ENCODE data around the gene CACNB1.

The CACNB1 gene

GRCh38 chr17:39151943-39152818, 45.3 kb downstream of the CACNB1 start:
- peak overlapping the region; percentile 86 for H3K4me3 ChIP-seq (ENCODE audit: low read depth, low read length)
- TF ChIP-seq, protein P1, sequence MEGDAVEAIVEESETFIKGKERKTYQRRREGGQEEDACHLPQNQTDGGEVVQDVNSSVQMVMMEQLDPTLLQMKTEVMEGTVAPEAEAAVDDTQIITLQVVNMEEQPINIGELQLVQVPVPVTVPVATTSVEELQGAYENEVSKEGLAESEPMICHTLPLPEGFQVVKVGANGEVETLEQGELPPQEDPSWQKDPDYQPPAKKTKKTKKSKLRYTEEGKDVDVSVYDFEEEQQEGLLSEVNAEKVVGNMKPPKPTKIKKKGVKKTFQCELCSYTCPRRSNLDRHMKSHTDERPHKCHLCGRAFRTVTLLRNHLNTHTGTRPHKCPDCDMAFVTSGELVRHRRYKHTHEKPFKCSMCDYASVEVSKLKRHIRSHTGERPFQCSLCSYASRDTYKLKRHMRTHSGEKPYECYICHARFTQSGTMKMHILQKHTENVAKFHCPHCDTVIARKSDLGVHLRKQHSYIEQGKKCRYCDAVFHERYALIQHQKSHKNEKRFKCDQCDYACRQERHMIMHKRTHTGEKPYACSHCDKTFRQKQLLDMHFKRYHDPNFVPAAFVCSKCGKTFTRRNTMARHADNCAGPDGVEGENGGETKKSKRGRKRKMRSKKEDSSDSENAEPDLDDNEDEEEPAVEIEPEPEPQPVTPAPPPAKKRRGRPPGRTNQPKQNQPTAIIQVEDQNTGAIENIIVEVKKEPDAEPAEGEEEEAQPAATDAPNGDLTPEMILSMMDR (conservative IDR thresholded peaks at IDR 0.05; ENCODE audit: low read depth, low read length): no peak
- DNase-seq (ENCODE audit: low read depth): no peak

DNA sequence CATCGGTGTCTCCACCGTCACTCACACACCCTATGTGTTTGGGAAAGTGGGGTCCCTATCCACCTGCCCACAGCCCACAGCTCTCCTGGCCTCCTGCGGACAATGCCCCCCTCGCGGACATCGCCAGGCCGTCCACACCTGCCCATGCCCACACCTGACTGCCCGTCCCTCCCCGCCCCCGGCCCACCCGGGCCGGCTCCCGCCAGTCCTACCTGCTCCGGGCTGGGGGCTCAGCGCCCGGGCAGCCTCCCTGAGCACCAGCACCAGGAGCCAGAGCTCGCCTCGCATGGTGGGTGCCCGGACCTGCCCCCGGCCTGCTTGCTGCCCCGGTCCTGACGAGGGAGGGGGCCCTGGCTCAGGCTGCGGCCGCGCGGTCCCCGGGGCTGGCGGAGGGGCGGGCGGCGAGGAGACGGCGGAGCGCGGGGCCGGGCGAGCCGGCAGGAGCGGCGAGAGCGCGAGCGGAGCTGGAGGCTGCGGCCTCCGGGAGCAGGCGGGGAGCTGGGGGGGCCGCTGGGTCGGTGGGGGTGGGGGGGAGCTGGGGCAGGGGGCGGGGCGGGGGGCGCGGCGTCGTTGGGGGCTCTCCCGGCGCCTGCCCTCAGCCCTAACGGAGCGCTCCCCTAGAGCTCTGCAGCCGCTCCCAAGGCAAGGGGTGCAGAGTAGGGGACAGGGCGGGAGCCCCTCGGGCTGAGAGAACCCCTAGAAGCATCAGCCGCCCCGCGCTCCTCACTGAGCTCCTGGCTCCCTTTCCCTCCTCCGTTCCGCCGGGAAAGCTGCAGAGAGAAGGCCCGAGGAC, 46.1 kb downstream of the CACNB1 start, which contains the start of gene PLXDC1:
Gene PLXDC1, minus strand, starts transcription at position 488 of the 793 bp plus-strand sequence. Its CDS starts 200 bp downstream, at position 288.
- no peak for DNase-seq (ENCODE audit: low read depth)
- H3K4me3 ChIP-seq (ENCODE audit: low read depth, low read length): peak within 1 kb of the TSS; percentile 86
- TF ChIP-seq, protein P1 (conservative IDR thresholded peaks at IDR 0.05; ENCODE audit: low read depth, low read length): no peak

DNA sequence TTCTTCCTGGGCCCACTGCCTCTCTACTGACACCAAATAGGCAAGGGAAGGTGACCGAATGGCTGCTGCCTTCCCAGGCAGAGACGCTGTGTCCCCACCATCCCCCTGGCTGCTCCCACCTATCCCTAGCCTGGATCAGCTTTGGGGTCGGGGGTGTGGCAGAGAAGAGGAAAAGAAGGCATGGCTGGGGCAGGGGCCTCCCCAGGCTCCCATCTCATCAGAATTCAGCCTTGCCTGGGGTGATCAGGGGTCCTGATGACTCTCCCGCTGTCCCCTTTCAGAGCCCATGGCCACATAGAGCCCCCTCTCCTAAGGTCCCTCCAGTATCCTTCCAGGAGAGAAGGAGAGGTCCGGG, 46.7 kb downstream of the CACNB1 start:
- TF ChIP-seq, protein P1 (conservative IDR thresholded peaks at IDR 0.05; ENCODE audit: low read depth, low read length): no peak
- H3K4me3 ChIP-seq (ENCODE audit: low read depth, low read length): no peak overlapping the region
- no peak for DNase-seq (ENCODE audit: low read depth)

DNA sequence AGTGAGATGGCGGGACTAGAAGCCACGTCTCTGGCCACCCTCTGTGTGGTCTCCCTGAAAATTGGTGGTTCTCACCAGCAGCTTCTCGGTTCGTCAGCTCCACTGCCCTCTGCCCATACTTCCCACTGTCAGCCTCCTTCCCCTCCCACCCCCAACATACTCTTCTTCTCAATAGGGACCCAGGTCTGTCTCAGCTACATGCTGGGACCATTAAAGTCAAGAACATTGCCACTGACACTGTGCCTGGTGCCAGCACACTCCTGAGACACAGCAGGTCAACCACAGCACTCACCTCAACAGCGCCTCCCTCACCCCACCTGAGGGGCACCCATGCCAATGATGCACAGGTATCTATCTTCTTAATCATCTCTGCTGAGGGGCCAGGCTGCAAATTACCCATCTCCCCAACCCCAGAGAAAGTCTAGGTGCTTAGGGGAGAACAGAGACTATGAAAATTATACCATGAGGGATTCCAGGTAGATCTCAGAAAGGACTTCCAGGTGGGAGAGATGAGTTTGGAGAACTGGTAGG, 47.3 kb downstream of the CACNB1 start:
- H3K4me3 ChIP-seq (ENCODE audit: low read depth, low read length): no peak overlapping the region
- TF ChIP-seq, protein P1 (conservative IDR thresholded peaks at IDR 0.05; ENCODE audit: low read depth, low read length): no peak
- DNase-seq (ENCODE audit: low read depth): no peak

GRCh38 chr17:39147221-39148185, 50.0 kb downstream of the CACNB1 start:
- DNase-seq (ENCODE audit: low read depth): no peak
- TF ChIP-seq, protein P1 (conservative IDR thresholded peaks at IDR 0.05; ENCODE audit: low read depth, low read length): no peak
- H3K4me3 ChIP-seq (ENCODE audit: low read depth, low read length): no peak overlapping the region

DNA sequence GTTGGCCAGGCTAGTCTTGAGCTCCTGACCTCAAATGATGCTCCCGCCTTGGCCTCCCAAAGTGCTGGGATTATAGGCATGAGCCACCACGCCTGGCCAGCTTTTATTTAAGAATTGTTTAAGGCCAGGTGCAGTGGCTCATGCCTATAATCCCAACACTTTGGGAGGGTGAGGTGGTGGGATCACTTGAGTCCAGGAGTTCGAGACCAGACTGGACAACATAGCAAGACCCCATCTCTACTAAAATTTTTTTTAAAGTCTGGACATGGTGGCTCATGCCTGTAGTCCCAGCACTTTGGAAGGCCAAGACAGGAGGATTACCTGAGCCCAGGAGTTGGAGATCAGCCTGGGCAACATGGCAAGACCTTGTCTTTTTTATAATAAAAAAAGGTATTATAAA, 51.2 kb downstream of the CACNB1 start:
- no peak for DNase-seq (ENCODE audit: low read depth)
- H3K4me3 ChIP-seq (ENCODE audit: low read depth, low read length): no peak overlapping the region
- TF ChIP-seq, protein P1 (conservative IDR thresholded peaks at IDR 0.05; ENCODE audit: low read depth, low read length): no peak

All from choroid plexus epithelial cell (primary cell).